ENCODE results near the gene PSME3IP1.
"Not testable (repeated sequence)": the region's sequence is repeated elsewhere in the genome, so short reads cannot be mapped to it uniquely, and the experiment has no call there.

PSME3IP1 gene, protein sequence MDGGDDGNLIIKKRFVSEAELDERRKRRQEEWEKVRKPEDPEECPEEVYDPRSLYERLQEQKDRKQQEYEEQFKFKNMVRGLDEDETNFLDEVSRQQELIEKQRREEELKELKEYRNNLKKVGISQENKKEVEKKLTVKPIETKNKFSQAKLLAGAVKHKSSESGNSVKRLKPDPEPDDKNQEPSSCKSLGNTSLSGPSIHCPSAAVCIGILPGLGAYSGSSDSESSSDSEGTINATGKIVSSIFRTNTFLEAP

DNA sequence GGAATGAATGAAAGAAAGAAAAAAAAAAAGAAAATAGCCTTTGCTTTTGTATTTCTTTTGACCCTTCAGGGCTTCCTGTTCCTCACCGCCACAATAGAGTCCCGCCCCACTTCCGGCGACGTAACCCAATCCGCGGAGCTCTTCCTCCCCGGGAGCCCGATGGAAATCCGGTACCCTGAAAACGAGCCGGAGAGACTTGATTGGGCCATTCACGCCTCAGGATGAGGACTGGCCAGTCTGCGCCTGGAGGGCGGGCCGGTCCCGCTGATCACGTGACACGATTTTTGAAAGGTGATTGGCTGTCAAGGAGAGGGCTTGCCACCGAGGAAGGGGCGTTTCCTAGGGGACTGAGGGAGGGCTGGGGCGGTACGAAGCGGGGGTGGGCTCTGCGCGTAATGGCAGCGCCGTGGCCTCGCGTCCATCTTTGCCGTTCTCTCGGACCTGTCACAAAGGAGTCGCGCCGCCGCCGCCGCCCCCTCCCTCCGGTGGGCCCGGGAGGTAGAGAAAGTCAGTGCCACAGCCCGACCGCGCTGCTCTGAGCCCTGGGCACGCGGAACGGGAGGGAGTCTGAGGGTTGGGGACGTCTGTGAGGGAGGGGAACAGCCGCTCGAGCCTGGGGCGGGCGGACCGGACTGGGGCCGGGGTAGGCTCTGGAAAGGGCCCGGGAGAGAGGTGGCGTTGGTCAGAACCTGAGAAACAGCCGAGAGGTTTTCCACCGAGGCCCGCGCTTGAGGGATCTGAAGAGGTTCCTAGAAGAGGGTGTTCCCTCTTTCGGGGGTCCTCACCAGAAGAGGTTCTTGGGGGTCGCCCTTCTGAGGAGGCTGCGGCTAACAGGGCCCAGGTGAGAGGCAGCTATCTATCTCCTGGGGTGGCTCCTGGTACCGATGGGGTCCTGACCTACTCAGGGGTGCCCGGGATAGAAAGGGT lies at the start of gene PSME3IP1, which contains the start of gene RSPRY1:
Gene PSME3IP1, minus strand, starts transcription at position 95 of the 927 bp plus-strand sequence. CDS start 12,185 bp downstream, outside the sequence.
Gene RSPRY1, plus strand, starts transcription at position 385 of the 927 bp plus-strand sequence. CDS start 18,330 bp downstream, outside the sequence.
- DNase-seq (ENCODE audit: low read depth), result peak; percentile 97

DNA sequence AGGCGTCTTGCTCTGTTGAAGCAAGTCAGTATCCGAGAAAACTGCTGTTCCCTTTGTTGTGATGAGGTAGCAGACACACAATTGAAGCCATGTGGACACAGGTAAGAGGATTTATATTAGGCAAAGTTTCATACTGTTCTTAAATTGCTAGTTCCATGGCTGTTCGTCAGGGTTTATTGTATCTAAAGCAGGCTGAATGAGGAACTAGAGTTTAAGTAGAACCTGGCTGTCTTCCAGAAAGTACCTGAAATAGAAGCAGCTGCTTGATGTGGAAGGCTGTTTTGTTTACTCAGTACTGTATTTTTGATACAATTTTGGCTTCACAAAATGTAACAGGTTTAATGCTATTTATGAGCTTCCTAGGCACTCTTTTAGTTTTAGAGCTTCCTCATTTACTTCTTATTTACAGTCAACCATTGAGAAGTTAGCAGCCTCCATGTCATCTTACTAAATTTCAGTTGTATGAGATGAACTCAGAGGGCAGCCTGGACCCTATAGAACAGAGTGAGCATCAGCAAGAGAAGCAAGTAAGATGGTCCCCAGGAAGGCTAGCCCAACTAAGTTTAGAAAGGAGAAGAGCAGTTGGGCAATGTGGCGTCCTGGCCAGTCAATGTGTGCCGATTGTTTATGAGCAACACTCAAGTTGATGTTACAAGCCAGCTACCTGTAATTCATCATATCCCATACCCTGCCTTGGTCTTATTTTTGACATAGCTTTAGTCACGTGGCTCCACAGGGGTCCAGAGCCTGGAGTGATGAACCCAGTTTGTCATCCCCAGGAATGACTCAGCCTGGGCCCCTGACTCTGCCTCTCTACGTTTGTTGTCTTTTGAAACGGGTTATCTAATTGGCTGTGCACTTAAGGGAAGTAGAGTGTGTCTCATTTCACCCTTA lies 49.5 kb upstream of the PSME3IP1 start:
- no peak for DNase-seq (ENCODE audit: low read depth)

DNA sequence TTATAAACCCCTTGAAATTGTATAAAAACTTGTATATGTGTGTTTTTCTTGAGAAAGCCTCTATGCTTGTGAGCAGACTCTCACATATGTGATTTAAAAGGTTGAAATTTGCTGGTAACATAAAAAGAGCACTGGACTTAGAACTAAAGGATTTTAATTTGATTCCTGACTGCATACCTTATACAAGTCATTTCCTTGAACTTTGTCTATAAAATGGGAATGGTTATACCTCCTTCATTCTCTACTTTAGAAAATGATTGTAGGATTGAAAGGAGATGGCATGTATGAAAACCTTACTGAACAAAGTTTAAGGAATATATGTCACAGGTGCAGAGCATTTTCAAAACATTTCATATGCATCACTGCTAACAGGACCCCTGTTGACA lies 48.9 kb upstream of the PSME3IP1 start:
- no peak for DNase-seq (ENCODE audit: low read depth)

DNA sequence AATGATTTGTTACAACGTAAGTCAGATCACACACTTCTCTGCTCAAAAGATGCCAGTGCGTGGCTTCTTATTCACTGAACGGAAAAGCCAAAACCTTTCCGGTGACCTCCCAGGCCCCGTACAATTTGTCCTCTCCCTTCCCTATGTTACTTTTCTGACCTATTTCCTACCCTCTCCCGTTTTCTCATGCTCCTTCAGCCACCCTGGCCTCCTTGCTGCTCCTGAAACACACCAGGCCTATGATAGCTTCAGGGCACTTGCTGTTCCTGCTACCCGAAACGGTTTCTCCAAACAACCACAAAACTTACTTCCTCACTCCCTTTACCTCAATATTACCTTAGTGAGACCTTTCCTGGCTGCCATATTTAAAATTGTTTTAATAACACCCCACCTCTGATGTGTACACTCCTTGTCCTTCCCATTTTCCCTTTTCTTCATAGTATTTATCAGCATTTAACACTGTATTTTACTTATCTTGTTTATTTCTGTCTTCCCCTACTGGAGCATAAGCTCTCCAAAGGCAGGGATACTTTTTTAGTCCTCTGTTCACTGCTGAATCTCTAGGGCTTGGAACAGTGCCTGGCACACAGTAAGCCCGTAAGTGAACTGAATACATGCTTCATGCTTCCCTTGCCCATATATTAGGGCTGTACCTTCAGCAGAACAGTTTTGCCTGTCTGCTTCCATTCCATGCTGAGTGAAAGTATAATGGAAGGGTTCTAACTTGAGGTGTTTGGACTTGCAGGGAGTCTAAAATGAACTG lies 48.3 kb upstream of the PSME3IP1 start:
- DNase-seq (ENCODE audit: low read depth), result no peak

GRCh38 chr16:57231821-57232350 lies 46.0 kb upstream of the PSME3IP1 start:
- no peak for DNase-seq (ENCODE audit: low read depth)

GRCh38 chr16:57229079-57229478 lies 43.2 kb upstream of the PSME3IP1 start:
- no peak for DNase-seq (ENCODE audit: low read depth)

DNA sequence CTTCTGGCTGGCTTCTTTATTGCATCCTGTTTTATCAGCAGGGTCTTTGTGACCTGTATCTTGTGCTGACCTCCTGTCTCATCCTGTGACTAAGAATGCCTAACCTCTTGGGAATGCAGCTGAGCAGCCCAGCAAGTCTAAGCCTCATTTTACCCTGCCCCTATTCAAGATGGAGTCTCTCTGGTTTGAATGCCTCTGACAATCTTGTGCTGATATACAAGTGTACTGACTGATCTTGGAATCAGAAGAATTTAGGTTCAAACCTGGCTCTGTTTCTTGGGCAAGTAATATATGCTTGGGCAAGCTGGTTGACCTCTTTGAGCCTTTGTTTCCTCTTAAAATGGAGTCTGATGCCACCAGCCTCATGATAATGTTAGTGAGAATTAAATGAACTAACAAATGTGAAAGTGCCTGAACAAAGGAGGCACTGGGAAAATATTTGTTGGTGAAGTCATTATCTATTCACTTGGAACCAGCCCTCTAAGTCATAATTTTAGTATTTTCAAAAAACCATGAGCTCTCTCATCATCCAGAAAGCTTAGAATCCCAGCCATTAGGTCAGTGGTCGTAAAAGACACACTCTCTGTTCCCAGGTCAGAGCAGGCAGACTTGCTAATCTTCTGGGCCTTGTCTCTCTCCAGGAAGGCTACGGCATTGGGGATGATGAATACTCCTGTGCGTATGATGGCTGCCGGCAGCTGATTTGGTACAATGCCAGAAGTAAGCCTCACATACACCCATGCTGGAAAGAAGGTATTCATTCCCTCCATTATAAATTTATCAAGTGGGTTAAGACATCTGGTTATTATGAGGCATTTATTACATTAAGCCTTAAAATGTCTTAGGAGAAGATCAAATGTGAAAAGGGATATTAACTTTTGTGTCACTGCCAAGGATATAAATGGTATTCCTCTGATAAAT lies 41.1 kb upstream of the PSME3IP1 start:
- no peak for DNase-seq (ENCODE audit: low read depth)

DNA sequence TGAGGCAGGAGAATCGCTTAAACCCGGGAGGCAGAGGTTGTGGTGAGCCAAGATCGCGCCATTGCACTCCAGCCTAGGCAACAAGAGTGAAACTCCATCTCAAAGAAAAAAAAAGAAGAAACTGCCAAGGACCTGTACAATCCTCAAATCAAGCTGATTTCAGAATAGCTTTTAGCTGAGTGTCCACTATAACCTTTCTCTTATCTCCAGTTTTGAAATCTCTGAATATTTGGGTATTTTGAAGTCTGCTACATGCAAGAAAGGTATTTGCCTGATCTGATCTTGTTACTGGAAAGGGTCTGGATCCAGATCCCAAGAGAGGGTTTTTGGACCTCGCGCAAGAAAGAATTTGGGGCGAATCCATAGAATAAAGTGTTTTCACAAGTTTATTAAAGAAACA lies 40.1 kb upstream of the PSME3IP1 start:
- no peak for DNase-seq (ENCODE audit: low read depth)

- DNase-seq (ENCODE audit: low read depth), result no peak
Observed at GRCh38 chr16:57224651-57225335, 39.0 kb upstream of the PSME3IP1 start.

DNA sequence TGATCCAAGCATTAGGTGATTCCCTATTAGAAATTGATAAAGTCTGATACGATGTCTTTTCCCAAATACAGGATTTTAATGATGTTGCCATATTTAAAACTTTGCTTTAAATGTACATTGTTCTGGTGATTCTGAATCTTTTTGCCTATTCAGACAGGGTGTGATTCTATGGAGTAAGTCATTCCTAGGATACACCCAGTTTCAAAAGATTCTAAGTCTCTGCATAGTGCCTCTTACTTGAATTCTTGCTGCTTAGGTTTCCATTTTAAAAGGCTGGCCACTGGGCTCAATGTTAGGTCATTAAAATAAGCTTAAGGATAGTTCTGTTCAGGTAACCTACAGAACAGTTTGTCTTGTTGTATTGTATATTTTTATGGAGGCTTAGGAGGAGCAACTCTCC lies 37.2 kb upstream of the PSME3IP1 start:
- no peak for DNase-seq (ENCODE audit: low read depth)

- DNase-seq (ENCODE audit: low read depth), result no peak
Observed at GRCh38 chr16:57216968-57217367, 31.1 kb upstream of the PSME3IP1 start.

GRCh38 chr16:57213462-57213861 lies 27.6 kb upstream of the PSME3IP1 start:
- DNase-seq (ENCODE audit: low read depth), result no peak

DNA sequence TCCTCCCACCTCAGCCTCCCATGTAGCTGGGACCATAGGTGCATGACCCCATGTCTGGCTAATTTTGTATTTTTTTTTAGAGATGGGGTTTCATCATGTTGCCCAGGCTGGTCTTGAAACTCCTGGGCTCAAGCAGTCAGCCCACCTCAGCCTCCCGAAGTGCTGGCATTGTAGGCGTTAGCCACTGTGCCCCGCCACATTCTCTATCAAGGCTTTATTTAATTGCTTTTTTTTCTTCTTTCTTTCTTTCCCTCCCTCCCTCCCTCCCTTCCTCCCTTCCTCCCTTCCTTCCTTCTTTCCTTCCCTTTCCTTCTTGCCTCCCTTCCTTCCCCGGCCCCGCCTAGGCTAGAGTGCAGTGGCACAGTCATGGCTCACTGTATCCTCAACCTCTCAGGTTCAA lies 23.9 kb upstream of the PSME3IP1 start:
- DNase-seq (ENCODE audit: low read depth), result no peak

DNA sequence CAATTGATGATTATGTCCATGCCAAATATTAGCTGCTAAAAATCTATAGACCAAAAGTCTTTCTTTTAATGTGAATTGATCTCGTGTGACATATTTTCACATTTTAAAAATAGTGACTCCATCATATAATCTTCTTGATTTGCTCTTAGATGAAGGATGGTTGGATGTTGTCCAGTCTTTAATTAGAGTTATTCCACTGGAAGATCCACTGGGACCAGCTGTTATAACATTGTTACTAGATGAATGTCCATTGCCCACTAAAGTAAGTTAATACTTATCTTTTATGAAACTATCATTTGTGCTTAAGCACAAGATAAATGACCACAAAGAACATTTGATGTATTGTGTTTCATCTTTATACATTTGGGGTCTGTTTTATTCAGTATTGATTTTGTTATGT lies 23.1 kb upstream of the PSME3IP1 start:
- no peak for DNase-seq (ENCODE audit: low read depth)

DNA sequence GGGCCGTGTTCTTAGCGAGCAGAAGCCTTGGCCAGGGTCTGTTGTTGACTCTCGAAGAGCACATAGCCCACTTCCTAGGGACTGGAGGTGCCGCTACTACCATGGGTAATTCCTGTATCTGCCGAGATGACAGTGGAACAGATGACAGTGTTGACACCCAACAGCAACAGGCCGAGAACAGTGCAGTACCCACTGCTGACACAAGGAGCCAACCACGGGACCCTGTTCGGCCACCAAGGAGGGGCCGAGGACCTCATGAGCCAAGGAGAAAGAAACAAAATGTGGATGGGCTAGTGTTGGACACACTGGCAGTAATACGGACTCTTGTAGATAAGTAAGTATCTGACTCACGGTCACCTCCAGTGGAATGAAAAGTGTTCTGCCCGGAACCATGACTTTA lies 18.8 kb upstream of the PSME3IP1 start:
- DNase-seq (ENCODE audit: low read depth), result no peak

DNA sequence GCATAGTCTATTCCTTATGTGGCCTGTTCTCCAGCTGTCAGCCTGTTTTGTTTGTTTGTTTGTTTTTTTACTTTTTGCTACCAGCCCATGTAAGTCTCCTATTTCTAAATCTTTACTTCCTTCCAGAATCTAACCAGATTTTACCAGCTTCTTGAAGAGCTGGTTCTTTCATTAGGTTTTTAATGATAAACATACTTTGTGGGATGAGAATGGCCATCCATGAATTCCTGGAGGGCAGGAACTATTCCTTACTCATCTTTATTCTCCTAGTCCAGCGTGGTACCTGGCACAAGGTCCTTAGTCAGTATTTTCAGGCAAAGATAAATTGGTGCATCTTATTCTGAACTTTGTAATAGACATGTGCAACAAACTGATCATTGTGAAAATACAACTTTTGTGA lies 17.6 kb upstream of the PSME3IP1 start:
- DNase-seq (ENCODE audit: low read depth), result no peak

DNA sequence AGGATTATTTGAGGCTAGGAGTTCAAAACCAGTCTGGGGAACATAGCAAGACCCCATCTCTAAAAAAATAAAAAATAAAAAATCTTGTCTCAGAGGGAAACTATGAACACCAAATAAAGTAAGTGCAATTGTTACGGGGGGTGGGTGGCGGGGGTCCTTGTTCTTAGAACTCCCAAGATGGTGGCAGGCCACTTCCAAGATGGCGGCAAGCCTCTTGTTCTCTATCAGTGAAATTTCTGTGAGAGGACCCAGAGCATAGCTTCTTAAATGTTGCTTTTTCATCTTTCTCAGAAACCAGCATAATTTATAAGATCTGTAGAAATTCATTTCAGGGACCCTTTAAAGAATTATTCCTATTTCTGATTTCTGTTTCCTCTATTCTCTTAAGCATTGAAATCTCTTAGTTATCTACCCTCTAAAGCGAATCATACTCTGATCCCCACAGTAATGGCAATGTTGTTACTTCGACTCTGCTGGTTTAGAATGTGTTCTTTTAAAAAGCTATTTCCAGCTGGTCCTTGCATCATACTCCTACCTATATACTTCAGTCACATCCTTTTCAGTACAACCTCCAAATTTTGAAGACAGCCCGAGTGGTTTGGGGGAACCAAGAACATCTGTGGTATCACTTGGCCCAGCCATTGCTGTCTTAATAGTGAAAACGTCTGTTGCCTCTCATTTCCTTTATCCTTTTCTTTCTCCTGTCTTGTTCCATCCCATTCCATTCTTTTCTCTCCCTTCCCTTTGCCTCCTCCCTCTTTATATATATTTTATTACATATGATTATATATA lies 16.5 kb upstream of the PSME3IP1 start:
- DNase-seq (ENCODE audit: low read depth), result no peak

DNA sequence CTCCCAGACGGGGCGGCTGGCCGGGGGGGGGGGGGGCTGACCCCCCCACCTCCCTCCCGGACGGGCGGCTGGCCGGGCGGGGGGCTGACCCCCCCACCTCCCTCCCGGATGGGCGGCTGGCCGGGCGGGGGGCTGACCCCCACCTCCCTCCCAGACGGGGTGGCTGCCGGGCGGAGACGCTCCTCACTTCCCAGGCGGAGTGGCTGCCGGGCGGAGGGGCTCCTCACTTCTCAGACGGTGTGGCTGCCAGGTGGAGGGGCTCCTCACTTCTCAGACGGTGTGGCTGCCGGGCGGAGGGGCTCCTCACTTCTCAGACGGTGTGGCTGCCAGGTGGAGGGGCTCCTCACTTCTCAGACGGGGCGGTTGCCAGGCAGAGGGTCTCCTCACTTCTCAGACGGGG lies 15.1 kb upstream of the PSME3IP1 start:
- not testable (repeated sequence) for DNase-seq (ENCODE audit: low read depth)

- not testable (repeated sequence) for DNase-seq (ENCODE audit: low read depth)
Observed at GRCh38 chr16:57200321-57200720, 14.5 kb upstream of the PSME3IP1 start.
